ENCODE results near the gene RUNX1.

The RUNX1 gene

GRCh38 chr21:34926803-34927467 is 122.2 kb downstream of the RUNX1 start:
- DNase-seq (ENCODE audit: low read depth in 4 of 4, low spot score in 1 of 4), result no peak

GRCh38 chr21:34925597-34925996 is 123.5 kb downstream of the RUNX1 start:
- DNase-seq (ENCODE audit: low read depth in 4 of 4, low spot score in 1 of 4), result no peak

- no peak for DNase-seq (ENCODE audit: low read depth in 4 of 4, low spot score in 1 of 4)
Measured at GRCh38 chr21:34924771-34925419, 124.2 kb downstream of the RUNX1 start.

- DNase-seq (ENCODE audit: low read depth in 4 of 4, low spot score in 1 of 4), result no peak
Measured at GRCh38 chr21:34924194-34924593, 124.9 kb downstream of the RUNX1 start.

GRCh38 chr21:34923626-34924025 is 125.5 kb downstream of the RUNX1 start:
- DNase-seq (ENCODE audit: low read depth in 4 of 4, low spot score in 1 of 4), result no peak

GRCh38 chr21:34923202-34923601 is 125.9 kb downstream of the RUNX1 start:
- DNase-seq (ENCODE audit: low read depth in 4 of 4, low spot score in 1 of 4), result no peak

- DNase-seq (ENCODE audit: low read depth in 4 of 4, low spot score in 1 of 4), result no peak
Measured at GRCh38 chr21:34922479-34922878, 126.6 kb downstream of the RUNX1 start.

- no peak for DNase-seq (ENCODE audit: low read depth in 4 of 4, low spot score in 1 of 4)
Measured at GRCh38 chr21:34921151-34921550, 128.0 kb downstream of the RUNX1 start.

- DNase-seq (ENCODE audit: low read depth in 4 of 4, low spot score in 1 of 4), result no peak
Measured at GRCh38 chr21:34919406-34919805, 129.7 kb downstream of the RUNX1 start.

GRCh38 chr21:34916446-34916845 is 132.7 kb downstream of the RUNX1 start:
- no peak for DNase-seq (ENCODE audit: low read depth in 4 of 4, low spot score in 1 of 4)

- DNase-seq (ENCODE audit: low read depth in 4 of 4, low spot score in 1 of 4), result no peak
Measured at GRCh38 chr21:34915364-34915841, 133.7 kb downstream of the RUNX1 start.

- DNase-seq (ENCODE audit: low read depth in 4 of 4, low spot score in 1 of 4), result no peak
Measured at GRCh38 chr21:34914239-34914638, 134.9 kb downstream of the RUNX1 start.

GRCh38 chr21:34913811-34914210 is 135.3 kb downstream of the RUNX1 start:
- no peak for DNase-seq (ENCODE audit: low read depth in 4 of 4, low spot score in 1 of 4)

- DNase-seq (ENCODE audit: low read depth in 4 of 4, low spot score in 1 of 4), result no peak
Measured at GRCh38 chr21:34912022-34912945, 136.8 kb downstream of the RUNX1 start.

- no peak for DNase-seq (ENCODE audit: low read depth in 4 of 4, low spot score in 1 of 4)
Measured at GRCh38 chr21:34911360-34911759, 137.7 kb downstream of the RUNX1 start.

- DNase-seq (ENCODE audit: low read depth in 4 of 4, low spot score in 1 of 4), result no peak
Measured at GRCh38 chr21:34910396-34910795, 138.7 kb downstream of the RUNX1 start.

GRCh38 chr21:34909492-34910292 is 139.4 kb downstream of the RUNX1 start:
- no peak for DNase-seq (ENCODE audit: low read depth in 4 of 4, low spot score in 1 of 4)

GRCh38 chr21:34908419-34909055 is 140.6 kb downstream of the RUNX1 start:
- no peak for DNase-seq (ENCODE audit: low read depth in 4 of 4, low spot score in 1 of 4)

- no peak for DNase-seq (ENCODE audit: low read depth in 4 of 4, low spot score in 1 of 4)
Measured at GRCh38 chr21:34907461-34908418, 141.4 kb downstream of the RUNX1 start.

Measured in stimulated activated CD4-positive, alpha-beta T cell treated with anti-CD3 and anti-CD28 coated beads, Interleukin-1b, Interleukin-23, amount 100 ng/mL, for 24 hours (primary cell).